Kasumi-1 (cell line): ENCODE data around the gene MAP3K12.
"Not testable (repeated sequence)": the region's sequence is repeated elsewhere in the genome, so short reads cannot be mapped to it uniquely, and the experiment has no call there.

Experiments used
- DNase-seq, 2 experiments: peaks; one replicate each; lab custom pipeline; 2025; lab: John Stamatoyannopoulos, UW

MAP3K12 gene

GRCh38 chr12:53499266-53500141 is at the start of gene MAP3K12:
MAP3K12 (minus strand) TSS chr12:53499458; CDS start chr12:53487391, 12,067 bp downstream.
- DNase-seq, result peak; percentile 51 to 60

- DNase-seq, result not testable (repeated sequence)
Measured at GRCh38 chr12:53548354-53548753, 49.1 kb upstream of the MAP3K12 start.

- peak; percentile 76 to 87 for DNase-seq
Measured at GRCh38 chr12:53543539-53543938, 44.3 kb upstream of the MAP3K12 start.

GRCh38 chr12:53539526-53539925 is 40.3 kb upstream of the MAP3K12 start:
- no peak for DNase-seq

- DNase-seq, result peak in 1 of 2 experiments; percentile 17
Measured at GRCh38 chr12:53538209-53538689, 39.0 kb upstream of the MAP3K12 start.

- DNase-seq, result no peak
Measured at GRCh38 chr12:53536962-53537361, 37.7 kb upstream of the MAP3K12 start.

- peak in 1 of 2 experiments; percentile 5 for DNase-seq
Measured at GRCh38 chr12:53533471-53533870, 34.2 kb upstream of the MAP3K12 start.

GRCh38 chr12:53532524-53533445 is 33.5 kb upstream of the MAP3K12 start:
- DNase-seq, result no peak

- DNase-seq, result no peak
Measured at GRCh38 chr12:53532021-53532420, 32.8 kb upstream of the MAP3K12 start.

- no peak for DNase-seq
Measured at GRCh38 chr12:53530920-53531319, 31.7 kb upstream of the MAP3K12 start.

- DNase-seq, result no peak
Measured at GRCh38 chr12:53530061-53530460, 30.8 kb upstream of the MAP3K12 start.

GRCh38 chr12:53524476-53524875 is 25.2 kb upstream of the MAP3K12 start:
- DNase-seq, result no peak

- no peak for DNase-seq
Measured at GRCh38 chr12:53523131-53523530, 23.9 kb upstream of the MAP3K12 start.

GRCh38 chr12:53518381-53518780 is 19.1 kb upstream of the MAP3K12 start:
- no peak for DNase-seq

- DNase-seq, result no peak
Measured at GRCh38 chr12:53516758-53517455, 17.6 kb upstream of the MAP3K12 start.

GRCh38 chr12:53515291-53515680 is 16.0 kb upstream of the MAP3K12 start:
- no peak for DNase-seq

GRCh38 chr12:53514628-53515290 is 15.5 kb upstream of the MAP3K12 start:
- no peak for DNase-seq

- no peak for DNase-seq
Measured at GRCh38 chr12:53513712-53514410, 14.6 kb upstream of the MAP3K12 start.

GRCh38 chr12:53510181-53510812 is 11.0 kb upstream of the MAP3K12 start:
- no peak for DNase-seq

- peak; percentile 77 to 91 for DNase-seq
Measured at GRCh38 chr12:53508534-53509170, 9.4 kb upstream of the MAP3K12 start.
